Smooth muscle cell (in vitro differentiated cells): ENCODE results near the gene CCNF. TPM values are rescaled to one million over a fixed set of nuclear protein-coding genes. Genes with fewer than 3 reads are reported as not detected.
A peak's percentile ranks its signal among the peaks of the same experiment; 100 is the strongest.

Source experiments
- DNase-seq: peaks from one replicate; lab custom pipeline; 2025; ENCODE audit not compliant: unreplicated experiment; lab: John Stamatoyannopoulos, UW
- H2AFZ ChIP-seq: fragments of 200-600 bp; sonication (generic); 2 replicates; pipeline ENCODE4 v1.6.0; 2016; ENCODE audit warnings: antibody characterized with exemption, low read depth, mild to moderate bottlenecking
- H3F3A ChIP-seq: fragments of 200-600 bp; sonication (generic); 2 replicates; pipeline ENCODE4 v1.6.0; 2017; ENCODE audit warnings: antibody characterized with exemption, low read depth
- H3K27ac ChIP-seq: fragments of 200-600 bp; sonication (generic); 2 replicates; pipeline ENCODE4 v1.5.1; 2016; ENCODE audit warnings: low read depth, mild to moderate bottlenecking
- H3K27me3 ChIP-seq: fragments of 200-600 bp; sonication (generic); 2 replicates; pipeline ENCODE4 v1.6.1; 2016; ENCODE audit warnings: low read depth, mild to moderate bottlenecking
- H3K36me3 ChIP-seq: fragments of 200-600 bp; sonication (generic); 2 replicates; pipeline ENCODE4 v1.5.1; 2016; ENCODE audit warnings: low read depth
- H3K4me1 ChIP-seq: fragments of 200-600 bp; sonication (generic); 2 replicates; pipeline ENCODE4 v1.5.1; 2016; ENCODE audit warnings: low read depth
- H3K4me2 ChIP-seq: fragments of 200-600 bp; sonication (generic); 2 replicates; pipeline ENCODE4 v1.6.0; 2016; ENCODE audit warnings: mild to moderate bottlenecking
- H3K4me3 ChIP-seq: fragments of 200-600 bp; sonication (generic); 2 replicates; pipeline ENCODE4 v1.5.1; 2016; ENCODE audit warnings: mild to moderate bottlenecking
- H3K79me2 ChIP-seq: fragments of 200-600 bp; sonication (generic); 2 replicates; pipeline ENCODE4 v1.6.0; 2016; ENCODE audit warnings: low read depth, mild to moderate bottlenecking
- H3K9ac ChIP-seq: fragments of 200-600 bp; sonication (generic); 2 replicates; pipeline ENCODE4 v1.6.0; 2016; ENCODE audit warnings: low read depth
- H3K9me3 ChIP-seq: fragments of 200-600 bp; sonication (generic); replicated peaks from 2 replicates; pipeline ENCODE4 v1.5.1; 2016; ENCODE audit warnings: low read depth
- H4K20me1 ChIP-seq: fragments of 200-600 bp; sonication (generic); 2 replicates; pipeline ENCODE4 v1.6.0; 2016; ENCODE audit warnings: low read depth
- WGBS: methylation state at CpG from one replicate; pipeline ENCODE4 v1.1.7; 2016; ENCODE audit warnings: low lambda C conversion rate; 5-methylcytosine and 5-hydroxymethylcytosine counted together
- polyA plus RNA-seq: library from polyadenylated mRNA; unstranded; fragments of >200 nt; fragmentation: Nextera tagmentation; extraction: Ambion mirVana; gene quantifications from 2 replicates; pipeline ENCODE4 v1.2.1, GENCODE V29; 2016
- total RNA-seq: library from RNA; depleted of rRNA; stranded (reverse); fragments of >200 nt; gene quantifications from 2 replicates; pipeline ENCODE4 v1.2.3, GENCODE V29; 2014
- TF ChIP-seq, protein P1 (sequence below): fragments of 200-600 bp; sonication (generic); IDR thresholded peaks from 2 replicates; pipeline ENCODE4 v1.5.1; 2017; ENCODE audit warnings: borderline replicate concordance, mild to moderate bottlenecking, antibody characterized with exemption; ENCODE audit not compliant: insufficient read depth, poor library complexity, severe bottlenecking

The CCNF gene
- total and polyA plus RNA-seq, 2 experiments from 2014 or later: 3.6 to 12.8 TPM

- Histone ChIP-seq H3K9me3 (no peaks in the 10 kb centered on the region), H3K4me3 (peak overlapping the region; percentile 49), H3K79me2 (no peaks in the 10 kb centered on the region), H3K9ac (no peak overlapping the region), H3K4me1 (peaks cover 34% of the 10 kb centered on the region), H3F3A (peaks cover 8% of the 10 kb centered on the region), H3K27me3 (no peaks in the 10 kb centered on the region), H2AFZ (no peak overlapping the region), H3K4me2 (peak overlapping the region; percentile 93), H3K27ac (no peak overlapping the region), H3K36me3 (no peaks in the 10 kb centered on the region), H4K20me1 (peaks cover 4% of the 10 kb centered on the region)
- no peak for DNase-seq
- WGBS: 52% methylated on average over 9 of the region's 9 CpGs
- TF ChIP-seq, protein P1, sequence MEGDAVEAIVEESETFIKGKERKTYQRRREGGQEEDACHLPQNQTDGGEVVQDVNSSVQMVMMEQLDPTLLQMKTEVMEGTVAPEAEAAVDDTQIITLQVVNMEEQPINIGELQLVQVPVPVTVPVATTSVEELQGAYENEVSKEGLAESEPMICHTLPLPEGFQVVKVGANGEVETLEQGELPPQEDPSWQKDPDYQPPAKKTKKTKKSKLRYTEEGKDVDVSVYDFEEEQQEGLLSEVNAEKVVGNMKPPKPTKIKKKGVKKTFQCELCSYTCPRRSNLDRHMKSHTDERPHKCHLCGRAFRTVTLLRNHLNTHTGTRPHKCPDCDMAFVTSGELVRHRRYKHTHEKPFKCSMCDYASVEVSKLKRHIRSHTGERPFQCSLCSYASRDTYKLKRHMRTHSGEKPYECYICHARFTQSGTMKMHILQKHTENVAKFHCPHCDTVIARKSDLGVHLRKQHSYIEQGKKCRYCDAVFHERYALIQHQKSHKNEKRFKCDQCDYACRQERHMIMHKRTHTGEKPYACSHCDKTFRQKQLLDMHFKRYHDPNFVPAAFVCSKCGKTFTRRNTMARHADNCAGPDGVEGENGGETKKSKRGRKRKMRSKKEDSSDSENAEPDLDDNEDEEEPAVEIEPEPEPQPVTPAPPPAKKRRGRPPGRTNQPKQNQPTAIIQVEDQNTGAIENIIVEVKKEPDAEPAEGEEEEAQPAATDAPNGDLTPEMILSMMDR: no peak
These were observed 41.4 kb downstream of the CCNF start for GRCh38 chr16:2470603-2471015.

DNA sequence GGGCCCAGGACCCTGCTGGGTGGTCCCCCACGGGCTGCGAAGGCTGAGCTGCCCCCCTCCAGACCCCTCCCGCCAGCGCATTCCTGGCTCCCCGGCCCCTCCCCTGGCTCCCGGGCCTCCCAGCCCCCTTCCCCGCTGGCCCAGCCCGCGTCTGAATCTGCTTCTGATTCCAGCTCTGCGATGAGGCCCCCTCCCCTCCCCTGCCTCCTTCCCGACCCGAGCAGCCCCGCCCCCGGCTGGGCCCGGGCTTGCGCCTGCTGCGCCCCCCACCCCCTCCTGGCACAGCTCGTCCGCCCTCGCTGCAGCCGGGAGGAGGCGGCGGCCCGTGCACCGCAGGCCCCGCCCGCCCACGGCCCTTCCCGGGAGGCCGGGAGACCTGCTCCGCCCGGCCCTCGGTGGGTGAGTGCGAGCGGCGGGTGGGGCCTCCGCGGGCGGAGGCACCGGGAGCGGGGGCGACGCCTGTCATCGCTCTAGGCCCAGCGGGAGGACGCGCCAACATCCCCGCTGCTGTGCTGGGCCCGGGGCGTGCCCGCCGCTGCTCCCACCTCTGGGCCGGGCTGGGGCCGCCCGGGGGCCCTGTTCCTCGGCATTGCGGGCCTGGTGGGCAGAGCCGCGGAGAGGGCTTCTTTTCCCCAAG is 41.9 kb downstream of the CCNF start, which contains the start of gene NTN3:
NTN3 (plus strand) TSS at position 282 of the 637 bp plus-strand sequence. CDS start 405 bp downstream, outside the sequence.
- H4K20me1 ChIP-seq: peaks cover 9% of the 10 kb centered on the region
- H3K9ac ChIP-seq: no peak within 1 kb of the TSS
- no peaks in the 10 kb centered on the region for H3K36me3 ChIP-seq
- H3K4me2 ChIP-seq: peak within 1 kb of the TSS; percentile 93
- H3K27ac ChIP-seq: no peak within 1 kb of the TSS
- peaks cover 8% of the 10 kb centered on the region for H3F3A ChIP-seq
- peak; percentile 25 for DNase-seq
- peaks cover 34% of the 10 kb centered on the region for H3K4me1 ChIP-seq
- H3K79me2 ChIP-seq: no peaks in the 10 kb centered on the region
- no peaks in the 10 kb centered on the region for H3K27me3 ChIP-seq
- WGBS: 2% methylated on average over 19 of the region's 59 CpGs
- peak within 1 kb of the TSS; percentile 49 for H3K4me3 ChIP-seq
- H2AFZ ChIP-seq: peak within 1 kb of the TSS; percentile 24
- H3K9me3 ChIP-seq: no peaks in the 10 kb centered on the region
- TF ChIP-seq, protein P1: no peak

- H3K27ac ChIP-seq: no peak overlapping the region
- peak overlapping the region; percentile 93 for H3K4me2 ChIP-seq
- H3K4me3 ChIP-seq: peak overlapping the region; percentile 49
- peaks cover 14% of the 10 kb centered on the region for H4K20me1 ChIP-seq
- H3K79me2 ChIP-seq: no peaks in the 10 kb centered on the region
- no peak overlapping the region for H3K9ac ChIP-seq
- H2AFZ ChIP-seq: peak overlapping the region; percentile 24
- 59% methylated on average over 48 of the region's 61 CpGs for WGBS
- peaks cover 8% of the 10 kb centered on the region for H3F3A ChIP-seq
- H3K9me3 ChIP-seq: no peaks in the 10 kb centered on the region
- no peak for DNase-seq
- peaks cover 34% of the 10 kb centered on the region for H3K4me1 ChIP-seq
- no peaks in the 10 kb centered on the region for H3K27me3 ChIP-seq
- TF ChIP-seq, protein P1: no peak
- no peaks in the 10 kb centered on the region for H3K36me3 ChIP-seq
These were observed 42.6 kb downstream of the CCNF start for GRCh38 chr16:2471653-2472487.
